RKO (cell line): ENCODE results near the gene CD8B.
"Not testable (repeated sequence)": the region's sequence is repeated elsewhere in the genome, so short reads cannot be mapped to it uniquely, and the experiment has no call there.

Experiments used
- DNase-seq: peaks from one replicate; pipeline ENCODE4 v3.0.0-alpha.2; 2016; ENCODE audit warnings: low spot score

CD8B gene

GRCh38 chr2:86836915-86837695 lies 24.6 kb downstream of the CD8B start:
- peak; percentile 83 for DNase-seq

- DNase-seq: not testable (repeated sequence)
These were observed 26.2 kb downstream of the CD8B start for GRCh38 chr2:86835548-86835889.

- DNase-seq: no peak
These were observed 28.4 kb downstream of the CD8B start for GRCh38 chr2:86833315-86833714.

- DNase-seq: no peak
These were observed 29.2 kb downstream of the CD8B start for GRCh38 chr2:86832334-86833096.

DNA sequence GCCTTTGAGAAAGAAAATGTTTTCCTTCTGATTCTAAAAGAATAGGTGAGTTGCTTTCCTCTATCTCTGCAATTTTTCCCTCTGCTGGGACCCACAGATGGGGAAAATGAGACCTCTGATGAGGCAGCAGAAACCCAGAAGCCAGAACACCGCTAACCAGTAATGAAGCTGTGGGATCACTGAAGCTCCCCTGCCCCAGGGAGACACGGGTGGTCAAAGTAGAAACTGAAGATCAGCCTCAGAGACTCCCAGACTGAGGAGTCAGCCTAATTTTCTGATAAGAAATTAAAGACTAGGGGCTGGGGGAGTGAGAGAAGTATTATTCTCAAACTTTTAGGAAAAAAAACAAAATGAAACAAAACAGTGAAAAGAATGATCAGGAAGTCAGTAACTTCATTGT lies 30.1 kb downstream of the CD8B start:
- no peak for DNase-seq

GRCh38 chr2:86826951-86827350 lies 34.7 kb downstream of the CD8B start:
- DNase-seq: no peak

DNA sequence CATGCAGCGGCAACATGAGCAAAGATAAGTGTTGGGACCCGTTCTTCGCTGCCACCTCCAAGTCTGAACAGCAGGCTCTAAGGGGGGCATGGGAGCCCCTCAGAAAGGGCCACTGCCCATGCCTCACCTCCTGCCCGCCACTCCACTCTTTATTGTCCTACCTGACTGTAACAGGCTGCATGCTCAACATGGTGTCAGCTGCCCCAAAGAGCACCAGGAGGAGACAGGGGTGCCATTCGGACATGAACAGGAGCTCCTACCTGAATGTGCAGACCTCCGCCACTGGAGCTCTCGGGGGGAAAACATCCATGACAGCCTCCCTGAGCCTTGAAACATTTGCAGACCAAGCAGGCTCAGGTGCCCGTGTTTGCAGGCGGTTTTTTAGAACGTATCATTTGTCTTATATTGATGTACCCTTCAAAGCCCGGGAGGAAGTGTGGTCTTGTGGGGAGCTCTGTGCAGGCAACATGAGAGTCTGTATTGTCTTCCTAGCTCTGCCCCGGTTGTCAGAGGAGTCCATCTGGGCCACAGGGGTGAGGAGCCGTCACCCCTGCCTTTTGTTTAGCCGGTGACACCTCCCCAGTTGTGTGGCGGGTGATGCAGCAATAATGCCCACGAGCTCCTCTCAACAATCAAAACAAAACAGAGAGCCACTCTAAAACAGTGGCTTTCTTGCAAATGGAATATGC lies 35.8 kb downstream of the CD8B start:
- DNase-seq: no peak

- no peak for DNase-seq
These were observed 36.5 kb downstream of the CD8B start for GRCh38 chr2:86825036-86825692.

DNA sequence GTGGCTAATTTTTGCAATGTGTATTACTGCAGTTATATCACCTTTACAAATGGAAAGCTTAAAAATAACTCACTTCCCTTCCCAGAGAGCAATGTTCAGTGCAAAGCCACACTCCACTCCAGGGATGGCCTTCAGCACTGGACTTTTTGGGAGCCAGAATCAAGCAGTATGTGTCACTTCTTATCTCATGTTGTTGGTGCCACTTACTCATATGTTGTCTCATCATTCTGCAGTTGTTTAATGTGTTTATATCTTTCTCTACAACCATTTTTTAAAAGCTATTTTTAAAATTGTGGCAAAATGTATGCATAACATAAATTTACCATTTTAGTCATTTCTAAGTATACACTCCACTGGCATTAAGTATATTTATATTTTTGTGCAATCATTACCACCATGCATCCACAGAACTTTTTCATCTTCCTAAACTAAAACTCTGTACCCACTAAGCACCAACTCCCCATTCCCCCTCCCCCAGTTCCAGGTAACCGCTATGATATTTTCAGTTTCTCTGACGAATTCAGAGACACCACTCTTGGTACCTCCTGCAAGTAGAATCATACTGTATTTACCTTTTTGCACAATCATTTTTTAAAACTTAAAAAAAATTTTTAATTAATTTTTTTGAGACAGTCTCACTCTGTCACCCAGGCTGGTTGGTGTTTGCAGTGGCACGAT lies 38.9 kb downstream of the CD8B start:
- DNase-seq: no peak

DNA sequence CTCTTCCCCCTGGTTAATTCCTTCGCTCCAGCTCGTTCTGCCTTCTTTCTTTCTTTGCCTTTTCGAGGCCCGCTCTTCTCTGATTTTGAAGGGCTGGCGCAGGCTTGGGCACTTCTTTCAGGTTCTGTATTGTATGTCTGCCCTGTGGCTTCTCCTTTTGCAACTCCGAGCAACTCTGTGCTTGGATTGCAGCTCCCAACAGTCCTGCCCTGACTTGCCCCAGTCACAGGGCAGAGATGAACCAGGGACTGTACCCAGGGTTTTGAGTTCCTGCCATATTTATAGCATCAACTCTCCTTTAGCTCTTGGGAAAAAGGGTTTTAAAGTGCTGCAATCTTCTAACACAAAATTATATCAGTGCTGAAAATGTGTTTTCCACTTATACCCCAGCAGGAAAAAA lies 39.8 kb downstream of the CD8B start:
- no peak for DNase-seq

- DNase-seq: no peak
These were observed 40.4 kb downstream of the CD8B start for GRCh38 chr2:86821306-86821705.

GRCh38 chr2:86818957-86819356 lies 42.7 kb downstream of the CD8B start:
- no peak for DNase-seq

GRCh38 chr2:86818114-86818801 lies 43.4 kb downstream of the CD8B start:
- no peak for DNase-seq

DNA sequence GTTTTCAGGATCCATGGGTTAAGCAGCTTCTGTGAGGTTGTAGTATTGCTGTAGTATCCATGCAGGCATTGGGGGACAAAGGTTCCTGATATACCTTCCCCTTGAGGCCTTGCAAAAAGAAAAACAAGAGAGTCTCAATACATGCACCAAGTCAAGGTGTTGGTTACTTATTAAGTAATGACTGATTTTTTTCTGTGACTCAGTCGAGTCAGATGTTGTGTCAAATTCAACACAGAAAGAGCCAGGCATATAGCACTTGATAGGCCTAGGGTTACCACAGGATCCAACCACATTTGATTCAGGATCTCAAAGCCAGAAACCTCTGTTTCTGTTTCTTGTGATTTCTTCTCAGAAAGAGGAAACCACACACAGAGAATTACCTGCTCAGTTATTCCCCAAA lies 46.1 kb downstream of the CD8B start:
- DNase-seq: no peak

DNA sequence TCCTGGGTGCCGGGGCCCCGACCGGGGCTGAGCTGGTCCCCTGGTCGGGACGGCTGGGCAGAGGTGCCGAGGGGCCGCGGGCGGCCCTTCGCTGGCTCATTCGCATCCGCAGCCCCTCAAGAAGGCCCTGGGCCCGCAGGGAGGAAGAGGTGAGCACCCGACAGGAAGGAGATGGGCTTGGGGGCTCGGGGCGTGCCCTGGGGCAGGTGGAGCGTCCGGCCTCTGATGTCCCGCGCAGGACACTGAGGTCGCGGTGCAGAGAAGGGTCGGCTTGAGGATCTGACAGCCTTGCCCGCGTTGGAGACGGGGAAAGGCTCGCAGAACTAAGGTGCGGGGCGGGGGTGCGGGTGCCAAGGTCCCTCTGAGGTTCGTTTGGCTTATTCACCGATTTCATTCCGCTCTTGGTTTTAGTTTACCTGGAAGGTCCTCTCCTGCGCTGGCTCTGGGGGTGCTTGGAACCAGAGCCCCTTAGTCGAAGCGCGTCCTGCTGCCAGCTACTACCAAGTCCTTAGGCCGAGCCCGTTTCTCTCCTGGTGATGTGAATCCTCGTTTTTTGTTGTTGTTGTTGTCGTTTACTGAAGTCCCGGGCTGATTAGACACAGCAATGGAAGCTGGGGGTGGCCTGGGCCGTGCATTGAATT lies 52.1 kb downstream of the CD8B start:
- DNase-seq: no peak

GRCh38 chr2:86808315-86809161 lies 53.1 kb downstream of the CD8B start:
- peak; percentile 87 for DNase-seq

DNA sequence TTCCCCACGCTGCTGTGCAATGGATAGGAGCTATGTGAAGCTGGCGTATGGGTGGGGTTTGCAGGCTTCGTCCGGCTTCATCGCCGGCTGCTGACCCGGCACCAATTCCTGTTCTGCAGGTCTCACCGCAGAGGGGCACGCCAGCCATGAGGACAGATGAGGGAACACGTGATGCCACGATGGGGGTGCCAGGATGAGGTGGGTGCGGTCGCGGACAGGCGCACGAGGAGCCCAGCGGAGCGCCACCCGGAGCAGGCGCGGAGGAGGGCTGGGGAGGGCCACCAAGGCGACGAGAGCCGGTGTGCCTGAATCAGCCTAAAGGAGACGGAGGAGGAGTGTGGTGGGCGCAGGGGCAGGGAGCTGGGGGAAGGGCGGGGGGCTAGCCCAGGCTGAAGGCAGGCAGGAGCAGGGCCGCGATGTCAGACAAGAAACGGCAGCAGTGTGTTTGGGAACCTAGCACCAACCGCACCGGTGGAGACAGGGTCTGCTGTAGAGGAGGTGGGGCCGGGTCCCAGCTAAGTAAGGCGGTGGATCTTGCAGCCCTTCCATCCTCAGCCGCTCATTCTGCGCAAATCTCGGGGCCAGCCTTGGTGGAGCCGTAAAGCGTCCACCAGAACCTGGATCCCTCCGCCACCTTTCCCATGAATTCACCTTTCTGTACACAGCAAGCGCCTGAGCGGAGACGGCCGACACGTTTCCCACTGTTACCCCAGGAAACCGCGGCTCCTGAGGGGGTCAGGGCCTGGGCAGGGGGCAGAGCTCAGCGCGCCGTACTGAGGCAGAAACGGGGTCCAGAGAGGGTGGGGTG lies 54.0 kb downstream of the CD8B start:
- peak; percentile 41 for DNase-seq

DNA sequence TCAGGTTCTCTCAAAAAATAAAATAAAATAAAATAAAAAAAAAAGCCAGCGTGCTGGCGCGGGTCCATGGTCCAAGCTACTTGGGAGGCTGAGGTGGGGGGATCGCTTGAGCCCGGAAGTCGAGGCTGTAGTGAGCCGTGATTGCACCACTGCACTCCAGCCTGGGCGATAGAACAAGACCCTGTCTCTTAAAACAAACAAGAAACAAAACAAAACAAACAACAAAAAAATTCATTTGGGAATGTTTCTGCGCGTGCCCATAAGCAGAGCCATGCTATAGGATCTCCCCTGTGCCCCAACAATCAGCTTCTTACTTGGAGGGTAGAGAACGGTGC lies 54.6 kb downstream of the CD8B start:
- no peak for DNase-seq
